H1 (cell line): ENCODE measurements around the gene ACTL10. TPM values are rescaled to one million over a fixed set of nuclear protein-coding genes. Genes with fewer than 3 reads are reported as not detected.

Experiments used
- ATF2 ChIP-seq: IDR thresholded peaks from 2 replicates; pipeline ENCODE4 v1.6.1; 2012; ENCODE audit warnings: low read length, inconsistent platforms
- BRCA1 ChIP-seq: IDR thresholded peaks from 2 replicates; pipeline ENCODE4 v1.6.1; 2012; ENCODE audit warnings: low read depth, low read length, improper control_type of control experiment
- GTF2F1 ChIP-seq: IDR thresholded peaks from 2 replicates; pipeline ENCODE4 v1.6.1; 2012; ENCODE audit warnings: low read depth, low read length, improper control_type of control experiment, borderline replicate concordance
- HDAC6 ChIP-seq: IDR thresholded peaks from one replicate; pipeline ENCODE4 v1.7.1; 2012; ENCODE audit warnings: low read depth, mild to moderate bottlenecking, inconsistent platforms, low read length, moderate library complexity
- POLR2AphosphoS5 ChIP-seq: IDR thresholded peaks from 2 replicates; pipeline ENCODE4 v1.6.1; 2011; ENCODE audit warnings: low read depth, low read length
- TAF1 ChIP-seq: IDR thresholded peaks from 2 replicates; pipeline ENCODE4 v1.6.1; 2011; ENCODE audit warnings: mild to moderate bottlenecking, low read depth, low read length
- USF2 ChIP-seq: IDR thresholded peaks from 2 replicates; pipeline ENCODE4 v1.6.1; 2011; ENCODE audit warnings: low read length, improper control_type of control experiment
- polyA plus RNA-seq, 7 experiments: library from polyadenylated mRNA; depleted of rRNA in 3 of 7; stranded (reverse) in 5 of 7; unstranded in 2 of 7; fragments of >200 nt in 5 of 7; fragments of 200-250 nt in 2 of 7; gene quantifications; 1 replicate in 5 of 7; 2 replicates in 1 of 7; 4 replicates in 1 of 7; pipeline versions ENCODE4 v1.2.1 to v1.2.3, GENCODE V29; 2011 to 2013; ENCODE audit warnings: missing spikeins in 2 of 7, mixed read lengths in 2 of 7
- total RNA-seq: library from RNA; stranded (reverse); fragmentation: NEBNext Ultra II Directional; extraction: Animal tissue kit (Norgen Biotek cat#: 25700); gene quantifications from 2 replicates; pipeline ENCODE4 v1.2.1, GENCODE V29; 2021
- TF ChIP-seq, protein P1 (sequence below): IDR thresholded peaks from 2 replicates; pipeline ENCODE4 v1.6.1; 2012; ENCODE audit warnings: inconsistent platforms

The ACTL10 gene
- total and polyA plus RNA-seq, 2 of the 8 experiments (the other 6 are each of a cell fraction or from before 2014, with no cell fraction given): 0.26 TPM; not detected in 1

DNA sequence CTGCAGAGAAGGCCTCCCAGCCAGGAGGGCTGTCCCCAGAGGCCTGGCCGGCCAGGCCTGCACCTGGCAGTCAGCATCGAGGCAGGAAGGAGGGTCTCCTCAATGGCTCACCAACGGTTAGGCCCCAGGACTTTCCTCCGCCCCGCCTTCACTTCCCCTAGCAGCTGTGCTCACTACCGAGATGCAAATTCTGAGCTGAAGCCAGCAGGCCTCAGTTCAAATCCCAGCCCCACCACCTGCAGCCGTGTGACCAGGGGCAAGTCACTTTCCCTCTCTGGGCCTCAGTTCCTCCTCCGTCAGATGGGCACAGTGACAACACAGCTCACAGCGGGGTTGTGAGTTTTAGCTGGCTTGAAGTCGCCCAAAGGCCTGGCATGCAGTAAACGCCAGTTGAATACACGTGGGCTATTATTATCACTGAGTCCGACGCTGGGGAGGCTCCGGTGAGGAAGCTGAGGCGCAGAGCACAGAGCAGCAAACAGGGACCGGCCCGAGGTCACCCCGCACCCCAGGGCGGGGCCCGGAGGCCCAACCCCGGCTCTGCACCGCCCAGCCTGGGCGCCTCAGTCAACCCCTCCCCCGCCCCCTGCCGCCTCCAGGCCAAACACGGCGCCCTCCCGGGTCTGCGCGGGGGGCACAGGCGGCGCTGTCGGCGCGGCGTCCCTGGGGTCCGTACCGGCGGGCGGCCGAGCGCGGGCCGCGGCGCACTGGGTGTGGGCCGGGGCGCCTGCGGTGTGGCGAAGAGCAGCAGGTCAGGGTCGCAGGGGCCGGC, 18.8 kb downstream of the ACTL10 start (continued):
- TF ChIP-seq BRCA1 (no peak), HDAC6 (no peak), USF2 (no peak), ATF2 (no peak), TAF1 (no peak; the same call in 1 of the 2 replicates), POLR2AphosphoS5 (peak; percentile 47; the same call in 1 of the 2 replicates), GTF2F1 (no peak)
- TF ChIP-seq, protein P1, sequence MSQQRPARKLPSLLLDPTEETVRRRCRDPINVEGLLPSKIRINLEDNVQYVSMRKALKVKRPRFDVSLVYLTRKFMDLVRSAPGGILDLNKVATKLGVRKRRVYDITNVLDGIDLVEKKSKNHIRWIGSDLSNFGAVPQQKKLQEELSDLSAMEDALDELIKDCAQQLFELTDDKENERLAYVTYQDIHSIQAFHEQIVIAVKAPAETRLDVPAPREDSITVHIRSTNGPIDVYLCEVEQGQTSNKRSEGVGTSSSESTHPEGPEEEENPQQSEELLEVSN: 0 out of 2 replicates have a peak, but pooled peaks have one; percentile 30
